ENCODE results near the gene CGNL1.

CGNL1 gene

DNA sequence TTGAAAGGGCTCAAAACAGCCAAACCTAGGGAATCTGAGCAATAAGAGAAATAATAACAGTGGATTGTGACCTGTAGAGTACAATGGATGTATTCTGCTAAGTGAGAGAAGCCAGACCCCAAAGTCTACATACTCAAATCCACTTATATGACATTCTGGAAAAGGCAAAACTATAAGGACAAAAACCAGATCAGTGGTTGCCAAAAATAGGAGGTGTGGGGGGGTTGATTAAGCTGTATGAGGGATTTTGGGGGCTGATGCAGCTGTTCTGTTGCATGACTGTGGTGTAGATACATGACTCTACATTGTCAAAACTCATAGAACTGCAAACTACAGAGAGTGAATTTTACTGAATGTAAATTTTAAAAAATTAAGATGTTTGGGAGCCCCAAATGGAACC is 20.1 kb upstream of the CGNL1 start:
- CTCF ChIA-PET: interaction anchor here (1.2 to 1.4 kb wide), 3 partner anchors 15 to 192 kb away, joined by 3 to 4 read pairs (median 3); no protein-coding TSS in a partner anchor
- DNase-seq (ENCODE audit: extremely low spot score): no peak
- POLR2A ChIA-PET: no interaction called here
- TF ChIP-seq, protein P1, sequence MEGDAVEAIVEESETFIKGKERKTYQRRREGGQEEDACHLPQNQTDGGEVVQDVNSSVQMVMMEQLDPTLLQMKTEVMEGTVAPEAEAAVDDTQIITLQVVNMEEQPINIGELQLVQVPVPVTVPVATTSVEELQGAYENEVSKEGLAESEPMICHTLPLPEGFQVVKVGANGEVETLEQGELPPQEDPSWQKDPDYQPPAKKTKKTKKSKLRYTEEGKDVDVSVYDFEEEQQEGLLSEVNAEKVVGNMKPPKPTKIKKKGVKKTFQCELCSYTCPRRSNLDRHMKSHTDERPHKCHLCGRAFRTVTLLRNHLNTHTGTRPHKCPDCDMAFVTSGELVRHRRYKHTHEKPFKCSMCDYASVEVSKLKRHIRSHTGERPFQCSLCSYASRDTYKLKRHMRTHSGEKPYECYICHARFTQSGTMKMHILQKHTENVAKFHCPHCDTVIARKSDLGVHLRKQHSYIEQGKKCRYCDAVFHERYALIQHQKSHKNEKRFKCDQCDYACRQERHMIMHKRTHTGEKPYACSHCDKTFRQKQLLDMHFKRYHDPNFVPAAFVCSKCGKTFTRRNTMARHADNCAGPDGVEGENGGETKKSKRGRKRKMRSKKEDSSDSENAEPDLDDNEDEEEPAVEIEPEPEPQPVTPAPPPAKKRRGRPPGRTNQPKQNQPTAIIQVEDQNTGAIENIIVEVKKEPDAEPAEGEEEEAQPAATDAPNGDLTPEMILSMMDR (IDR thresholded peaks at IDR 0.05; ENCODE audit: control extremely low read depth, extremely low read depth, low read depth, missing control alignments): no peak

DNA sequence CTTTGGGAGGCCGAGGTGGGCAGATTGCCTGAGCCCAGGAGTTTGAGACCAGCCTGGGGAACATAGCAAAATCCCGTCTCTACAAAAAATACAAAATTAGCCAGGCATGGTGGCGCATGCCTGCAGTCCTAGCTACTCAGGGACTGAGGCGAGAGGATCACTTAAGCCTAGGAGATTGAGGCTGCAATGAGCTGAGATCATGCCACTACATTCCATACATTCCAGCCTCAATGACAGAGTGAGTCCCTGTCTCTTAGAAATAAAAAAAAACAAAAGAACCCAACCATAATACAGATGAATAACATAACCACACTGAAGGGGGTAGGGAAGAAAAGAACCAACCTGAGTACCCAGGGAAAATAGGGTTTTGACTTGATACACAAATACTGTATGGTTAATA is 19.7 kb upstream of the CGNL1 start:
- ChIA-PET CTCF (interaction anchor here (1.2 to 1.4 kb wide), 3 partner anchors 13 to 165 kb away, joined by 3 to 4 read pairs (median 3); no protein-coding TSS in a partner anchor), POLR2A (no interaction called here)
- DNase-seq (ENCODE audit: extremely low spot score): no peak
- TF ChIP-seq, protein P1 (IDR thresholded peaks at IDR 0.05; ENCODE audit: control extremely low read depth, extremely low read depth, low read depth, missing control alignments): no peak

DNA sequence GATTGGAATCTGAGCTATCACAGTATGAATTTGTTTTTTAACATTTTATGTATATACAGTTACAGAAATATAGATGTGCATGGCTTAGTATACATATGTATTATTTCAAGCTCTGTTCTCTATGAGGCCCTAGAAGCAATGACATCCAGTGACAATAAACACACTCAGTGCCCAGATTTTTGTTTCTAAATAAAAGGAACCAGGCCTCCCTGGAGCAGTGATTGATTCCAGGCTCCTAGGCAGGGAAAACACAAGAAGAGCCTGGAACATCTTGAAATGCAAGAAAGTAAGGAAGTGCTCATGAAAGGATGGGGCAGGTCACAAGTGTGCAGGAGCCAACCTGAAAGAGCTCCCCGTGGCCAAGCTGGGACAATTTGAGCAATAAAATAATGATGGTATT is 18.5 kb upstream of the CGNL1 start:
- ChIA-PET POLR2A (no interaction called here), CTCF (interaction anchor here (1.3 to 1.6 kb wide), 2 partner anchors 12 to 20 kb away, joined by 3 read pairs; no protein-coding TSS in a partner anchor)
- DNase-seq (ENCODE audit: extremely low spot score): no peak
- TF ChIP-seq, protein P1 (IDR thresholded peaks at IDR 0.05; ENCODE audit: control extremely low read depth, extremely low read depth, low read depth, missing control alignments): no peak

DNA sequence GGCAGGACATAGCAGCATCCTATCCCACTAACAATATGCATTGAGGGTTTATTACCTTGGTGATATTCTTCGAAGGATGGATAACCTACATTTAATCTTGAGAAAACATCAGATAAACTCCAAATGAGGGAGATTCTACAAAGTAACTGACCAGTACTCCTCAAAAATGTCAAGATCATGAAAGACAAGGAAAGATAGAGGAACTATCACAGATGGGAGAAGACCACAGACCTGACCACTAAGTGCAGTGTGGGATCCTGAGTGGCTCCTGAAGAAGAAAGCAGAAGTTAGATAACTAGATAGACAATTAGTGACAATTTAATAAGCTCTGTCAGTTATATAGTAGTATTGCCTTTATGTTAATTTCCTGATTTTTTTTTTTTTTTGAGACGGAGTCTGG is 17.7 kb upstream of the CGNL1 start:
- TF ChIP-seq, protein P1 (IDR thresholded peaks at IDR 0.05; ENCODE audit: control extremely low read depth, extremely low read depth, low read depth, missing control alignments): no peak

DNA sequence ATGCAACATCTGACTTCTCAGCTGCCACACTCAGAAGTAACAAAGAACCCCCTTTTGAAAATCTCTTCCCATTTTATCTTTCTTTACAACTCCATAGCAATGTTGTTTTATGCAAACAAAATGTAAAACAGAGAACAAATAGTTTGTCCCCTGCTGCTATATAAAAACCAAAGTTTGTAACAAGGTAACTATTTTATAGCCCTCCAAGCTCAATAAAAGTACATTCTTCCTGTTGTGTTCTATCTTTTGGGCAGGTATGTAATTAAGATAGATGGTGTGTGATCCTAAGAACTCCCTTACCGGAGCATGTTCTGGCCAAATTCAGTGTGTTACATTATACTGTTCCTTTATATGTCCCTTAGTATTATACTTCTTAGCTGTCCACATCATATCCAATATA is 12.6 kb upstream of the CGNL1 start:
- DNase-seq (ENCODE audit: extremely low spot score): no peak
- TF ChIP-seq, protein P1 (IDR thresholded peaks at IDR 0.05; ENCODE audit: control extremely low read depth, extremely low read depth, low read depth, missing control alignments): no peak
- ChIA-PET POLR2A (no interaction called here), CTCF (interaction anchor here (1.1 to 3.0 kb wide), 4 partner anchors 10 to 163 kb away, joined by 3 to 13 read pairs (median 4); no protein-coding TSS in a partner anchor)

More for the DNA sequence above, 17.7 kb upstream of the CGNL1 start:
- POLR2A ChIA-PET: no interaction called here
- DNase-seq (ENCODE audit: extremely low spot score): no peak
- CTCF ChIA-PET: interaction anchor here (1.5 to 1.6 kb wide), 2 partner anchors 13 to 19 kb away, joined by 3 to 4 read pairs; no protein-coding TSS in a partner anchor

- ChIA-PET CTCF (interaction anchor here (1.1 to 3.0 kb wide), 3 partner anchors 16 to 163 kb away, joined by 3 to 13 read pairs (median 4); no protein-coding TSS in a partner anchor), POLR2A (no interaction called here)
- DNase-seq (ENCODE audit: extremely low spot score): no peak
- TF ChIP-seq, protein P1 (IDR thresholded peaks at IDR 0.05; ENCODE audit: control extremely low read depth, extremely low read depth, low read depth, missing control alignments): no peak
Observed at GRCh38 chr15:57364282-57365007, 11.9 kb upstream of the CGNL1 start.
